GM23248 (cell line): ENCODE measurements around the gene CCDC85B.

Experiments
- EZH2 ChIP-seq: fragments of 200-600 bp; sonication (generic); IDR thresholded peaks from 2 replicates; pipeline ENCODE4 v1.6.1; 2018; ENCODE audit warnings: antibody characterized with exemption, mild to moderate bottlenecking; ENCODE audit not compliant: insufficient read depth, poor library complexity, severe bottlenecking
- EZH2phosphoT487 ChIP-seq: fragments of 200-600 bp; sonication (generic); IDR thresholded peaks from 2 replicates; pipeline ENCODE4 v1.6.1; 2018; ENCODE audit warnings: antibody characterized with exemption, moderate library complexity, mild to moderate bottlenecking, low read depth; ENCODE audit not compliant: insufficient read depth

DNA sequence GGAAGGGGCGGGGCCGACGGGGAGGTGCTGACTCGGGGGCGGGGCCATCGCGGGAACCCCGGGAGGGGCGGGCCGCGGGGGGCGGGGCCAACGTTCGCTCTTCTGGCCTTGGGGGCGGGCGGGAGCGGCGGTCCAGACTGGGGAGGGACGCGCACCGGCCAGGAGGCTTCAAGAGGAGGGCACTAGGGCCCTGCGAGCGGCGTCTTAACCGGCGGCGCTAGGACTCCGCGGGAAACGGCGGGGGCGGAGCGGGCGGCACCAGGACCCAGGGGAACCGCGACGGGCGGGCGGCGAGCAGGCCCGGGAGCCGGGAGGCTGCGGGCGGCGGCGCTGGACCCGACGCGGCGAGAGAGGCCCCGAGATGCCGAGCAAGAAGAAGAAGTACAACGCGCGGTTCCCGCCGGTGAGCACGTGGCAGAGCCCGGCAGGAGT, 28.7 kb downstream of the CCDC85B start, which contains the start of gene DRAP1:
- TF ChIP-seq EZH2phosphoT487, result no peak
- no peak for TF ChIP-seq EZH2
